ENCODE results near the gene FBXO24.

DNA sequence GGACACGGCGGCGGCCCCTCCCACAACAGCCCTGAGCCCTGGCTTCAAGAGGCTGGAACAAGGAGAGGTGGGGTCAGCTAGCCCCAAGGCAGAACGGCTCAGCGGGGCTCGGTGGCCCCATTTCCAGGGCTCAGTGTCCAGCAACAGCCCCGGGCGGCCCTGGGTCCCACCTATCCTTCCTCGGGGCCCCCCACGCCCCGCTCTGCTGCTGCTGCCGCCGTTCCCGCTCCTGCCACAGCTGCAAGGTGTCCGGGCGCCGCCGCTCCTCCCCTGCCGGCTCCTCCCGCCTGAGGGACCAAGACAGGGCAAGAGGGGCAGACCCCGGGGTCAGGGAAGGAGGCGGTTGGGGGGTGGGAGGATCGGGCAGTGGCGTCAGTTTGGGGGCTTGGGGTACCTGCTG, 9.0 kb upstream of the FBXO24 start:
- TF ChIP-seq, protein P1, sequence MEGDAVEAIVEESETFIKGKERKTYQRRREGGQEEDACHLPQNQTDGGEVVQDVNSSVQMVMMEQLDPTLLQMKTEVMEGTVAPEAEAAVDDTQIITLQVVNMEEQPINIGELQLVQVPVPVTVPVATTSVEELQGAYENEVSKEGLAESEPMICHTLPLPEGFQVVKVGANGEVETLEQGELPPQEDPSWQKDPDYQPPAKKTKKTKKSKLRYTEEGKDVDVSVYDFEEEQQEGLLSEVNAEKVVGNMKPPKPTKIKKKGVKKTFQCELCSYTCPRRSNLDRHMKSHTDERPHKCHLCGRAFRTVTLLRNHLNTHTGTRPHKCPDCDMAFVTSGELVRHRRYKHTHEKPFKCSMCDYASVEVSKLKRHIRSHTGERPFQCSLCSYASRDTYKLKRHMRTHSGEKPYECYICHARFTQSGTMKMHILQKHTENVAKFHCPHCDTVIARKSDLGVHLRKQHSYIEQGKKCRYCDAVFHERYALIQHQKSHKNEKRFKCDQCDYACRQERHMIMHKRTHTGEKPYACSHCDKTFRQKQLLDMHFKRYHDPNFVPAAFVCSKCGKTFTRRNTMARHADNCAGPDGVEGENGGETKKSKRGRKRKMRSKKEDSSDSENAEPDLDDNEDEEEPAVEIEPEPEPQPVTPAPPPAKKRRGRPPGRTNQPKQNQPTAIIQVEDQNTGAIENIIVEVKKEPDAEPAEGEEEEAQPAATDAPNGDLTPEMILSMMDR (IDR thresholded peaks at IDR 0.05): no peak
- TF ChIP-seq EZH2 (IDR thresholded peaks at IDR 0.05) (no peak), EZH2phosphoT487 (IDR thresholded peaks at IDR 0.05) (no peak)
